Small intestine (tissue), 7 donors: ENCODE measurements around the gene CDK5R1. TPM values are rescaled to one million over a fixed set of nuclear protein-coding genes. Genes with fewer than 3 reads are reported as not detected.

ENCODE experiments used
- DNase-seq, 2 donors: peaks; one replicate each; pipeline versions ENCODE4 v3.0.0 to v3.0.0-alpha.2; 2013
- FAIRE-seq: peaks from 2 replicates; lab custom pipeline; 2012; peaks lifted over from hg19 to GRCh38; lab: Jason Lieb, UNC
- H3K27ac ChIP-seq, 3 donors: one replicate each; pipeline ENCODE4 v1.5.1; 2013; ENCODE audit warnings: low read length in 2 of 3, mild to moderate bottlenecking in 2 of 3, control low read depth in 1 of 3, inconsistent platforms in 1 of 3, low read depth in 1 of 3, moderate library complexity in 1 of 3
- H3K27me3 ChIP-seq, 3 donors: one replicate each; pipeline ENCODE4 v1.6.1; 2013; ENCODE audit warnings: low read length in 3 of 3, inconsistent platforms in 1 of 3; ENCODE audit not compliant: control insufficient read depth in 3 of 3, insufficient read depth in 3 of 3
- H3K36me3 ChIP-seq, 3 donors: one replicate each; pipeline ENCODE4 v1.6.1; 2013; ENCODE audit warnings: low read length in 3 of 3, inconsistent platforms in 1 of 3, low read depth in 1 of 3, mild to moderate bottlenecking in 1 of 3, moderate library complexity in 1 of 3; ENCODE audit not compliant: control insufficient read depth in 3 of 3, insufficient read depth in 2 of 3
- H3K4me1 ChIP-seq, 3 donors: one replicate each; pipeline ENCODE4 v1.6.1; 2013; ENCODE audit warnings: low read length in 2 of 3, inconsistent platforms in 1 of 3, low read depth in 1 of 3, mild to moderate bottlenecking in 1 of 3, moderate library complexity in 1 of 3; ENCODE audit not compliant: control insufficient read depth in 3 of 3, insufficient read depth in 2 of 3
- H3K4me3 ChIP-seq, 3 donors: one replicate each; pipeline ENCODE4 v1.5.1; 2013; ENCODE audit warnings: low read length in 3 of 3, control low read depth in 1 of 3, inconsistent platforms in 1 of 3, low read depth in 1 of 3, mild to moderate bottlenecking in 1 of 3, moderate library complexity in 1 of 3
- H3K9me3 ChIP-seq, 2 donors: one replicate each; pipeline ENCODE4 v1.6.1; 2013; ENCODE audit warnings: low read depth in 1 of 2, low read length in 1 of 2; ENCODE audit not compliant: control insufficient read depth in 2 of 2, insufficient read depth in 1 of 2
- WGBS, 3 donors: extraction: QIAGEN DNeasy Blood & Tissue Kit; methylation state at CpG; one replicate each; pipeline ENCODE4 v1.1.7; 2013; 5-methylcytosine and 5-hydroxymethylcytosine counted together
- polyA plus RNA-seq, 4 donors: library from polyadenylated mRNA; stranded (reverse) in 3 of 4; unstranded in 1 of 4; fragments of 200-250 nt in 3 of 4; fragments of 120-200 nt in 1 of 4; gene quantifications; one replicate each; pipeline versions ENCODE4 v1.2.1 to v1.2.3, GENCODE V29; 2013
- donor health status: healthy with polysubstance abuse.
- donor health status: control.
- donor health status: control.
- donor health status: Bipolar disorder and iron deficiency.
- donor health status: healthy.

Gene CDK5R1
- polyA plus RNA-seq, 4 donors: 0.54 to 1.6 (median 0.99) TPM

DNA sequence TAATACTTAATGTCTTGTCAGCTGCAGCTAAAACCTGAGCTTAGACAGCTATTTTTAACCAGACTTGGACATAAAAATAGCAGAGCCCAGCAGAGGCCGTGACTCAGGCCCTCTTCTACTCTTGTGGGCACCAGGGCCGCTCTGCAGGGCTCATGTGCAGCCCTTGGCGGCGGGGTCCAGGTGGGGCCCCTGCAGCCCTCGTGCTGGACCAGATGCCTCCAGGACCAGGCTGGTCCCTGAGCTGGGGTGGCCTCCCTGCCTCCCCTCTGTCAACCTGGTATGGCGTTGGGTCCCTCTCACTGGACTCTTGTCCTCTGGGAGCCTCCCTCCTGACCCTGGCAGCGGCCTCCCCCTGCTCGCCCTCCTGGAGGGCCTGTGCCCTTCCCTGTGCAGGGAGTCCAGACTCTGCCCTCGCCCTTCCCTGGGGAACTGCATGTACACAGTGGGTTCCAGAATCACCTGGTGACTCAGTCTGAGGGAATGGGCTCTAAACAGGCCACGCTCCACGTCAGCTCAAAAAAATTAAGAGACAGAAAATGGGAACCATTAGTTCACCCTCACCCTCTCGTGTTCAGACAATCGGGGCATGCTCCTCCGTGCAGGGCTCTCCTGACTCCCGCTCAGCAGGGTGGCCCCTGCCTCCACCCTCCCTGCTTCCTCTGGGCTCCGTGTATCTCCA is 9.7 kb downstream of the CDK5R1 start:
- H3K4me1 ChIP-seq: no peaks in the 10 kb centered on the region
- WGBS, 3 donors: 84 to 87% (median 86%) methylated on average over 16 of the region's 16 CpGs
- H3K9me3 ChIP-seq: no peaks in the 10 kb centered on the region
- no peak overlapping the region for H3K27ac ChIP-seq
- H3K36me3 ChIP-seq: peaks cover 0 to 63% (median 0%) of the 10 kb centered on the region in 3 donors
- FAIRE-seq: no peak
- DNase-seq: no peak
- H3K27me3 ChIP-seq: no peaks in the 10 kb centered on the region
- H3K4me3 ChIP-seq: no peak overlapping the region

DNA sequence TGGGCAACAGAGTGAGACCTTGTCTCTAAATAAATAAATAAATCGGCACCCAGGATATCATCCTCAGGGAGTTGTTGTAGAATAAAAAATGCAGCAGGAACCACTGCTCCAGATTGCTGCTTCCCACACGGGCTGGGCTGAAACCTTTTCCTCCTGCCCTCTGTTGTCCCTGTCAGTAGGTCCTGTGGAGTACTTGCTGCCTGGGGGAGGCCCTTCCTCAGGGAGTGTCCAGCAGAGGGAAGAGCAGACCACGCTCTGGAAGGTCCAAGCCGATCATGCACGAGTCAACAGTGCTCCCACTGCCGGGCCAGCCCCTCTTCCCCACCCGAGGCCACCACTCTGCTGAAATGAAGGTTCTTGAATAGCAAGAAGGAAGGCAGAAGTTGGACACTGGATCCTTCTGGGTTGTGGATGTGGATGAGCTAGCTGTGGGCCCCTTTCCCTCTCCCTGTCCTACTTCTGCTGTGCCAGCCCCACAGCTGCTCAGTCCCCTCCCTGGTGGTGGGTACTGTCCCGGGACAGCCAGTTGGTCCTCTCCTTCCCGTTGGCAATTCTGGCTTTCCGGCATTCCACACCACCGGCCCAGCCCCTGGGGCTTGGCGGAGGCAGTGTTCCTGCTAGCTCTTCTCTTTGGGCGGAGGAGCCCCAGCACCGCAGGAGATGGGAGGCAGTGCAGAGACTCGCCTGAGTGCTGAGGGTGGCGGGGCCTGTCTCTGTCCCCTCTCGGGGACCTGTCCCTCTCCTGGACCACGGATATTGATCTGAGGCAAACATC is 10.8 kb downstream of the CDK5R1 start:
- no peaks in the 10 kb centered on the region for H3K9me3 ChIP-seq
- peaks cover 0 to 59% (median 0%) of the 10 kb centered on the region in 3 donors for H3K36me3 ChIP-seq
- WGBS, 3 donors: 85 to 90% (median 88%) methylated on average over 18 of the region's 18 CpGs
- H3K27me3 ChIP-seq: no peaks in the 10 kb centered on the region
- DNase-seq: no peak
- no peak for FAIRE-seq
- H3K4me1 ChIP-seq: no peaks in the 10 kb centered on the region
- H3K4me3 ChIP-seq: no peak overlapping the region
- no peak overlapping the region for H3K27ac ChIP-seq

DNA sequence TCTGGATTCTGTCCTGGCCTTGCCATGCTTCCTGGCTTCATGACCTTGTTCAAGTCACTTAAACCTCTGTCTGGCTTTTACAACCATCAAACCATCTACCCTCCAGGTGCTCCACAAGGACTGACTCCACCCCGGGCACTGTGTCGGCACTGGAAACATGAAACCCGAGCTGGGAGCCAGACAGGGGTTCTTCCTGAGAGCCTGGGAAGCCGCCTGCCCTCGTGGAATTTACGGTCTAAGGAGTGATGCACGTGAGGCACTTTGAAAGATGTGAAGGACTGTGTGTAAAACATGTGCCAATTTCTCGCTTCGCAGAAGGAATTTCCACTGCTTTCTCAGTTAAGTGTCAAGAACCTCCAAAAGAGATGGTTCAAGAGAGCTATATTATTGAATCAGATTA is 11.6 kb downstream of the CDK5R1 start:
- DNase-seq: no peak
- WGBS, 3 donors: 82 to 83% (median 82%) methylated on average over 9 of the region's 9 CpGs
- H3K4me1 ChIP-seq: no peaks in the 10 kb centered on the region
- no peaks in the 10 kb centered on the region for H3K9me3 ChIP-seq
- H3K36me3 ChIP-seq: peaks cover 0 to 56% (median 0%) of the 10 kb centered on the region in 3 donors
- FAIRE-seq: no peak
- no peak overlapping the region for H3K4me3 ChIP-seq
- H3K27me3 ChIP-seq: no peaks in the 10 kb centered on the region
- H3K27ac ChIP-seq: no peak overlapping the region

DNA sequence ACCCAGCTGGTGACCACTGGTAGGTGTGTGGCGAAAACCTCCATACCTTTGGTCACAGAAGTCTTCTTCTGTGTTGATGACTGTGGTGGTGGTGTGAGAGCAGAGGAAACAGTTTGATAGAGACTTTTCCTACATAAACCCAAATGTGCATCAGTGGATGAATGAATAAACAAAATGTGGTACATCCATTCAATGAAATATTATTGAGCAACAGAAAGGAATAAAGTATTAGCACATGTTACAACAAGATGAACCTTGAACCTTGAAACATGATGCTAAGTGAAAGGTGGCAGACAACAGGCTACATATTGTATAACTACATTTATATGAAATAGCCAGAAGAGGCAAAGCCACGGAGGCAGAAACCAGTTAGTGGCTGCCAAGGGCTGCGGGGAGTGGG is 15.2 kb downstream of the CDK5R1 start:
- Histone ChIP-seq H3K9me3 (no peaks in the 10 kb centered on the region), H3K4me3 (no peak overlapping the region), H3K4me1 (no peaks in the 10 kb centered on the region), H3K27me3 (no peaks in the 10 kb centered on the region), H3K36me3 (peaks cover 0 to 46% (median 0%) of the 10 kb centered on the region in 3 donors), H3K27ac (no peak overlapping the region)
- 93 to 97% (median 96%) methylated on average over 3 of the region's 3 CpGs for WGBS, 3 donors
- DNase-seq: no peak
- no peak for FAIRE-seq

DNA sequence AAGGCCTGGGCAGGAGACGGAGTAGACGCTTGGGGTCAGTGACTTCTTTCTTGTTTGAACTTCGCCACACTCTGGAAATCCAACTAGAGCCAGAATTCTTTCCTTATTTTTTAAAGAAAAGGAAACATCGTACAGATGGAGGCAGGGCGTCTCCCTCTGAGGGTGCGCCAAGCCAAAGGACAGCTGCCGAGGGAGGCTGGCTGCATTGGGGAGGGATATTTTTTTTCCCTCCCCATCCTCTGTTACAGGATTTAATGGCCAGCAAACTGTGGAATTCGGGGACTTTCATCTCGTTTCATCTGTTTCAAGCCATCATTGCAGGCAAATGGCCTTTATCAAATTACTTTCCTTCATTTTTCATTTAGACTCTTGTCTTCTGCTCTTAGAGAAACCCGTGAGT is 15.9 kb downstream of the CDK5R1 start:
- H3K9me3 ChIP-seq: no peaks in the 10 kb centered on the region
- peak overlapping the region in 2 of 3 donors; percentile 68 to 86 for H3K27ac ChIP-seq
- H3K36me3 ChIP-seq: peaks cover 0 to 42% (median 0%) of the 10 kb centered on the region in 3 donors
- H3K4me3 ChIP-seq: no peak overlapping the region
- H3K4me1 ChIP-seq: no peaks in the 10 kb centered on the region
- H3K27me3 ChIP-seq: no peaks in the 10 kb centered on the region
- 80 to 95% (median 93%) methylated on average over 10 of the region's 10 CpGs for WGBS, 3 donors
- DNase-seq (no peak), FAIRE-seq (no peak)

DNA sequence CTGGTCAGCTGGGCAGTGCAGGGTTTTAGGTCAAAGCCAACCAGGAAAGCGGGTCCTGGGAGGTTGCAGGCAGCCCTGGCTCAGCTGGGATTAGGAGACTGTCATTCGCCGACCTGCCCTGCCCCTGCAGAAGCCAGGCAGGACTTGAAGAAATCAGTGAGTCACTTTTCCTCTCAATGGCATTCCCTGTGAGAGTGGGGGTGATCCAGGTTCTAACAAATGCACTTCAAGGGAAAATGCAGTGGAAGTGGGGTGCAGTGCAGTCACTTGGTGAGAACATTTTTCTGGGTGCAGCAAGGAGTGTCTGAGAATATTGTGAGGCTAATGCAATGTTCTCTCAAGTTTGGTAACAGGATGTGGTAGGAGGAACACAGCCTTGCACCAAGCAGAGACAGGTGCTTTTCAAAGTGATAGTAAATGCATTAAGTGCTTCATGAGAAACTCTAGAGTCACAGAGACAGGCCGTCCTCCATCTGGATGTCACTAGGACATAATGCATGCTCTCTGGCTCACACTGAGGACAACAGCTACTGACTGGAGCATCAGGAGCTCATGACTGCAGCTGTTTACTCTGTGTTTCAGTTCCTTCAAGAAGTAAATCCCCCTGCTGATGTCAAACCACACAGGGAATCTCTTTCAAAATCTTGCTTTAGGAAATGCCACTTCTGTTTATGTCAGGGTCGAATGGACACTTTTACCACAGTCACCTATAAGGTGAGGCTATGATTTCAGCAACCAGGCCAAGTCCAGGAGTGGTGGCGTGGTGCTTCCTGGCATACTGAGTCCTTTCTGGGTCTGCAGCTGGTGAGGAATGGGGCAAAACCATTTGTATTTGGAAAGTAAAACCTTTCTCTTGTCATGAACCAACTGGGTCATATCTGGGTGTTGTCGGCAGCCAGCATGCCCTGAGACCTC is 16.7 kb downstream of the CDK5R1 start:
- Histone ChIP-seq H3K27me3 (no peaks in the 10 kb centered on the region), H3K4me3 (no peak overlapping the region), H3K9me3 (no peaks in the 10 kb centered on the region), H3K36me3 (peaks cover 0 to 35% (median 0%) of the 10 kb centered on the region in 3 donors), H3K4me1 (no peaks in the 10 kb centered on the region), H3K27ac (peak overlapping the region; percentile 12 to 86 (median 81))
- peak in 1 of 2 donors; percentile 63 for DNase-seq
- WGBS, 3 donors: 64 to 80% (median 65%) methylated on average over 7 of the region's 7 CpGs
- no peak for FAIRE-seq

DNA sequence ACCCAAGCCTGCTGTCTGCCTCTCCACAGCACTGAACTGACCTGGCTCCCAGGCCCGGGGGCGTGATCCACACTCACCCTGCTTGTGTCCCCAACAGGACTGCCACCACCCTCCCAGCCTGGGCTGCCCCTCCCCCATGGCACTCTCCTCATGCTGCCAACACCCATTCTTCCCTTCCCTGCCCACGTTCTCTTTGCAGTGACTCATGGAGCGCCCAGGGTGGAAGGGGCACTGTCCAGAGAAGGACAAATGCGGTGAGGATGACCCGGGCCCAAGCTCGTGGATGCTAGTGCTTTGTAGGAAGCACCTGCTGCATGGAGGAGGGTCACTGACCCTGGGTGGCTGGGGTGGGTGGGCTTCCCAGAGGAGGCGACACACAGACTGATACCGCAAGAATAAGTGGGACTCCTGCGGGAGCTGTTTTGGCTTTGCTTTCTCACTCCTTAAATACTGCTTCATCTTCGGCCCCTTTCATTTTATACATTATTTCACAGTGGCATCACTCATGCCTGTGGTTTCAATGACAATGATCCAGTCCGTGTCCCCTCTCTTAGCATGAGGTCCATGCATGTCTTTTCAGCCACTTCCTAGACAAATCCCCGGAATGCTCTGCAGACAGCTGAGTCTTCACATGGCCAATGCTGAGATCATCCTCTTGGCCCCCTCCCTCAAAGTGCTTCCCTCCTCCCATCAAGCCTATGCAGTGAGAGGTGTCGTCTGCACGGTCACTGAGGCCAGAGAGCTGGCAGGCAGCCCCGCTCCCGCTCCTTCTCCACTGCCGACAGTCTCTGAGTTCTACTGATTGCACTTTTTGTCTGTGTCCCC is 17.6 kb downstream of the CDK5R1 start:
- Histone ChIP-seq H3K27ac (peak overlapping the region; percentile 12 to 86 (median 81)), H3K9me3 (no peaks in the 10 kb centered on the region), H3K27me3 (no peaks in the 10 kb centered on the region), H3K36me3 (peaks cover 0 to 35% (median 0%) of the 10 kb centered on the region in 3 donors), H3K4me1 (no peaks in the 10 kb centered on the region), H3K4me3 (no peak overlapping the region)
- WGBS, 3 donors: 78 to 88% (median 88%) methylated on average over 17 to 18 of the region's 18 CpGs
- DNase-seq (no peak), FAIRE-seq (no peak)
